Choroid plexus epithelial cell (primary cell): Measurements from ENCODE around the gene PCBP3.
A peak's percentile ranks its signal among the peaks of the same experiment; 100 is the strongest.

Experiments used
- DNase-seq: peaks from one replicate; pipeline ENCODE4 v3.0.0-alpha.2; 2010; ENCODE audit warnings: low read depth
- H3K4me3 ChIP-seq: 2 replicates; pipeline ENCODE4 v1.5.1; 2011; ENCODE audit warnings: low read depth, mild to moderate bottlenecking, control low read depth, low read length, moderate library complexity
- TF ChIP-seq, protein P1 (sequence below): conservative IDR thresholded peaks from 2 replicates; pipeline ENCODE4 v1.5.1; 2011; ENCODE audit warnings: low read depth, mild to moderate bottlenecking, control low read depth, inconsistent platforms, low read length, moderate library complexity

PCBP3 gene

GRCh38 chr21:45889961-45890360 is 246.4 kb downstream of the PCBP3 start:
- no peak for DNase-seq
- H3K4me3 ChIP-seq, result no peak overlapping the region
- TF ChIP-seq, protein P1, sequence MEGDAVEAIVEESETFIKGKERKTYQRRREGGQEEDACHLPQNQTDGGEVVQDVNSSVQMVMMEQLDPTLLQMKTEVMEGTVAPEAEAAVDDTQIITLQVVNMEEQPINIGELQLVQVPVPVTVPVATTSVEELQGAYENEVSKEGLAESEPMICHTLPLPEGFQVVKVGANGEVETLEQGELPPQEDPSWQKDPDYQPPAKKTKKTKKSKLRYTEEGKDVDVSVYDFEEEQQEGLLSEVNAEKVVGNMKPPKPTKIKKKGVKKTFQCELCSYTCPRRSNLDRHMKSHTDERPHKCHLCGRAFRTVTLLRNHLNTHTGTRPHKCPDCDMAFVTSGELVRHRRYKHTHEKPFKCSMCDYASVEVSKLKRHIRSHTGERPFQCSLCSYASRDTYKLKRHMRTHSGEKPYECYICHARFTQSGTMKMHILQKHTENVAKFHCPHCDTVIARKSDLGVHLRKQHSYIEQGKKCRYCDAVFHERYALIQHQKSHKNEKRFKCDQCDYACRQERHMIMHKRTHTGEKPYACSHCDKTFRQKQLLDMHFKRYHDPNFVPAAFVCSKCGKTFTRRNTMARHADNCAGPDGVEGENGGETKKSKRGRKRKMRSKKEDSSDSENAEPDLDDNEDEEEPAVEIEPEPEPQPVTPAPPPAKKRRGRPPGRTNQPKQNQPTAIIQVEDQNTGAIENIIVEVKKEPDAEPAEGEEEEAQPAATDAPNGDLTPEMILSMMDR, result no peak

DNA sequence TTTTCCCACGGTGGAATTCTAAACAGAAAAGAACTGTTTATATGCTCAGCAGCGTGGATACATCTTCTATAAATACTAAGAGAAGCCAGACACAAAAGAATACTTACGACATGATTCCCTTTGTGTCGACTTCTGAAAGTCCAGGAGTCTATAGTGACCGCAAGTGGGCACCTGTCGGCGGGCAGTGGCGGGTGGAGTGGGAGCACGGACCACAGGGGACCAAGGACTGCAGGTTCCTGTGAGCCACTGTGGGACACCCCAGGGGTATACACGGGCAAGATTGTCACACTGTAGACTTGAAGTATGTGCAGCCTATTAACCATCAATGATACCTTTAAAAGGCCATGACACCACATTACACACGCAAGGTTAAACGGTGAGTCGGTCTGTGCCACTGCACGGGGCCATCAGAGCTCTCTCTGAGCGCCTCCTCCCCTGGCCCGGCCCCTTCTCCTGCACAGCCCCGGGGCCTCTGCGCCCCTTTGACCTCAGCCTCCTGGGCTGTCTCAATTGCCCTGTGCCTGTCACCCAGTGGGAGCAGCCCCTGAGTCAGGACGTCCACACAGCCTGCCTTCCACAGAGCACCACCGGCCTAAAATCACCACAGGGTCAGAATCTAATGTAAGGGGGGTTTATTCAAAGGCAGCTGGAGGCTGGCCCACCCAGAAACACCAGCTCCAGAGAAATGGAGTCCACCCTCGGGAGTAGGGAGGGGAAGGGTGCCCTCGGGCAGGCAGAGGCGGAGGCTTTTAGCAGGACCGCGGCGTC is 248.0 kb downstream of the PCBP3 start:
- H3K4me3 ChIP-seq, result no peak overlapping the region
- DNase-seq, result no peak
- TF ChIP-seq, protein P1, result no peak

- DNase-seq, result no peak
- no peak overlapping the region for H3K4me3 ChIP-seq
Measured at GRCh38 chr21:45892156-45892915, 248.8 kb downstream of the PCBP3 start.

GRCh38 chr21:45892916-45893739 is 249.6 kb downstream of the PCBP3 start:
- no peak overlapping the region for H3K4me3 ChIP-seq
- TF ChIP-seq, protein P1, result no peak
- no peak for DNase-seq

More at GRCh38 chr21:45892156-45892915, 248.8 kb downstream of the PCBP3 start:
- TF ChIP-seq, protein P1, result no peak

GRCh38 chr21:45893740-45894449 is 250.4 kb downstream of the PCBP3 start:
- H3K4me3 ChIP-seq, result no peak overlapping the region
- no peak for DNase-seq
- TF ChIP-seq, protein P1, result no peak

- TF ChIP-seq, protein P1, result no peak
Measured at GRCh38 chr21:45894450-45894825, 250.9 kb downstream of the PCBP3 start.

More at GRCh38 chr21:45894450-45894825, 250.9 kb downstream of the PCBP3 start:
- H3K4me3 ChIP-seq, result no peak overlapping the region
- peak; percentile 79 for DNase-seq
